K562 (cell line): Measurements from ENCODE around the gene MBNL2. TPM values are rescaled to one million over a fixed set of nuclear protein-coding genes. Genes with fewer than 3 reads are reported as not detected.
A peak's percentile ranks its signal among the peaks of the same experiment; 100 is the strongest.

ENCODE experiments used
- ATAC-seq: fragments of 200-7000 bp; cut with Tn5 transposase; 3 replicates; pipeline ENCODE4 v1.9.1; 2020; ENCODE audit warnings: moderate library complexity
- BruUV-seq: library from RNA; stranded (reverse); fragments of 400-500 nt; replicated peaks from 2 replicates; lab custom pipeline; 2021; lab: Mats Ljungman, UMichigan
- CTCF ChIA-PET: fragments of 300-600 bp; formaldehyde crosslinking; extraction: SDS; loops from one replicate; lab custom pipeline; 2021; ENCODE audit warnings: low intra/inter-chr PET ratio; lab: Yijun Ruan, JAX
- POLR2A ChIA-PET: fragments of 300-600, 350-650 bp; sonication (Branson Sonifier 250); formaldehyde crosslinking; extraction: SDS; loops from one replicate; lab custom pipeline; 2021; ENCODE audit warnings: antibody characterized with exemption, inconsistent platforms; lab: Yijun Ruan, JAX
- DNase-seq, 4 experiments: peaks; one replicate each; pipeline versions ENCODE4 v3.0.0 to v3.0.0-alpha.2; 2011 to 2018; ENCODE audit warnings: low spot score in 3 of 4, mixed read lengths in 3 of 4; ENCODE audit errors: extremely low read depth in 1 of 4
- FAIRE-seq: peaks from 2 replicates; lab custom pipeline; 2011; peaks lifted over from hg19 to GRCh38; lab: Jason Lieb, UNC
- H2AFZ ChIP-seq: 2 replicates; pipeline ENCODE4 v1.6.0; 2011; ENCODE audit warnings: low read depth, low read length, control low read depth, inconsistent platforms
- H3K27ac ChIP-seq: fragments of 200-600 bp; 3 replicates; pipeline ENCODE4 v1.8.0; 2011; ENCODE audit warnings: low read depth, mild to moderate bottlenecking, control low read depth, inconsistent platforms, low read length, moderate library complexity, mixed read lengths; ENCODE audit errors: extremely low read depth
- H3K27me3 ChIP-seq, 2 experiments: fragments of 300-600 bp in 1 of 2; 2 replicates in 1 of 2; 3 replicates in 1 of 2; pipeline versions ENCODE4 v1.6.0 to v1.8.0; 2011; ENCODE audit warnings: inconsistent platforms in 2 of 2, low read length in 2 of 2, mild to moderate bottlenecking in 1 of 2, mixed read lengths in 1 of 2, moderate library complexity in 1 of 2; ENCODE audit not compliant: control insufficient read depth in 2 of 2, insufficient read depth in 2 of 2
- H3K36me3 ChIP-seq: fragments of 300-600 bp; 3 replicates; pipeline ENCODE4 v1.8.0; 2011; ENCODE audit warnings: mild to moderate bottlenecking, low read length, inconsistent platforms; ENCODE audit not compliant: control insufficient read depth, insufficient read depth
- H3K4me1 ChIP-seq, 2 experiments: fragments of 200-600 bp in 1 of 2; replicated peaks in 1 of 2; 2 replicates in 1 of 2; 3 replicates in 1 of 2; pipeline versions ENCODE4 v1.5.1 to v1.8.0; 2011; ENCODE audit warnings: inconsistent platforms in 2 of 2, low read length in 2 of 2, mild to moderate bottlenecking in 1 of 2, mixed read lengths in 1 of 2, moderate library complexity in 1 of 2; ENCODE audit not compliant: control insufficient read depth in 2 of 2, insufficient read depth in 2 of 2
- H3K4me2 ChIP-seq: 2 replicates; pipeline ENCODE4 v1.6.1; 2011; ENCODE audit warnings: low read length, control low read depth, inconsistent platforms, mixed read lengths; ENCODE audit not compliant: insufficient read depth
- H3K4me3 ChIP-seq: fragments of 200-600 bp; sonication (generic), shearing (Covaris generic); 2 replicates; pipeline ENCODE4 v1.5.1; 2016; ENCODE audit warnings: control low read depth, inconsistent platforms
- H3K79me2 ChIP-seq: fragments of 200-600 bp; 3 replicates; pipeline ENCODE4 v1.8.0; 2011; ENCODE audit warnings: low read length, inconsistent platforms; ENCODE audit not compliant: control insufficient read depth, insufficient read depth
- H3K9ac ChIP-seq, 2 experiments: 2 replicates each; pipeline versions ENCODE4 v1.6.0 to v1.6.1; 2011; ENCODE audit warnings: low read depth in 2 of 2, low read length in 2 of 2, control low read depth in 1 of 2, inconsistent platforms in 1 of 2, mild to moderate bottlenecking in 1 of 2, mixed read lengths in 1 of 2; ENCODE audit not compliant: insufficient read depth in 1 of 2
- H3K9me1 ChIP-seq: one replicate; pipeline ENCODE4 v1.6.0; 2011; ENCODE audit warnings: inconsistent platforms, mild to moderate bottlenecking, low read length, moderate library complexity; ENCODE audit not compliant: control insufficient read depth, insufficient read depth
- H3K9me3 ChIP-seq: replicated peaks from 2 replicates; pipeline ENCODE4 v1.5.1; 2011; ENCODE audit warnings: low read depth, low read length, inconsistent platforms; ENCODE audit not compliant: control insufficient read depth, insufficient read depth
- H4K20me1 ChIP-seq: replicated peaks from 2 replicates; pipeline ENCODE4 v1.6.1; 2011; ENCODE audit warnings: low read length, inconsistent platforms, mixed read lengths; ENCODE audit not compliant: control insufficient read depth, insufficient read depth
- DACH1 ChIP-seq: fragments of 450-650 bp; IDR thresholded peaks from 2 replicates; pipeline ENCODE4 v1.6.1; 2018; ENCODE audit not compliant: partially characterized antibody
- ETS1 ChIP-seq: conservative IDR thresholded peaks from 2 replicates; pipeline ENCODE4 v1.6.1; 2011; ENCODE audit warnings: low read depth, mild to moderate bottlenecking, low read length; ENCODE audit not compliant: control insufficient read depth
- FOXP1 ChIP-seq: sonication (generic); formaldehyde crosslinking; IDR thresholded peaks from 2 replicates; pipeline ENCODE4 v1.8.0; 2022; ENCODE audit warnings: mild to moderate bottlenecking, missing genetic modification reagents
- MLX ChIP-seq, 2 experiments: fragments of 450-650 bp in 1 of 2; sonication (generic) in 1 of 2; formaldehyde crosslinking; conservative IDR thresholded peaks; 2 replicates each; pipeline versions ENCODE4 v1.4.0 to v1.8.1; 2020 to 2022; ENCODE audit warnings: mild to moderate bottlenecking in 1 of 2, missing genetic modification reagents in 1 of 2
- MTA1 ChIP-seq: fragments of 450-650 bp; IDR thresholded peaks from 2 replicates; pipeline ENCODE4 v1.6.1; 2017; ENCODE audit warnings: borderline replicate concordance
- THAP12 ChIP-seq: fragments of 250-450 bp; sonication (Bioruptor Pico); IDR thresholded peaks from 2 replicates; pipeline ENCODE4 v1.9.0; 2021; ENCODE audit warnings: mild to moderate bottlenecking, inconsistent platforms
- whole genome bisulfite sequencing: fragments of 100-300 bp; shearing (Covaris generic); methylation state at CpG from one replicate; pipeline ENCODE4 v1.1.6; 2016; ENCODE audit warnings: low coverage, mixed read lengths; ENCODE audit not compliant: insufficient coverage; ENCODE audit errors: missing lambda C conversion rate; 5-methylcytosine and 5-hydroxymethylcytosine counted together
- in situ Hi-C: fragments of 300-500 bp; cut with MboI; formaldehyde crosslinking; loops from 4 replicates; pipeline ENCODE4 v1.15.0; 2018; ENCODE audit warnings: inconsistent platforms, mixed read lengths
- intact Hi-C: fragments of 100-400 bp; cut with micrococcal nuclease; formaldehyde crosslinking; loops from 2 replicates; pipeline ENCODE4 v1.14.2; 2022
- polyA plus RNA-seq, 8 experiments: library from polyadenylated mRNA; depleted of rRNA in 4 of 8; stranded (reverse) in 5 of 8; unstranded in 3 of 8; fragments of >200 nt; fragmentation: Nextera tagmentation in 2 of 8; fragmentation: Illumina TruSeq in 1 of 8; extraction: Ambion mirVana in 2 of 8; extraction: Trizol in 1 of 8; gene quantifications; 2 replicates each; pipeline versions ENCODE4 v1.2.1 to v1.2.3, GENCODE V29; 2011 to 2014; ENCODE audit warnings: inconsistent platforms in 1 of 8, missing spikeins in 1 of 8
- total RNA-seq, 7 experiments: library from RNA; depleted of rRNA in 6 of 7; stranded (reverse); fragments of >200 nt in 6 of 7; fragmentation: Illumina TruSeq in 2 of 7; extraction: Trizol in 2 of 7; gene quantifications; 2 replicates each; pipeline versions ENCODE4 v1.2.1 to v1.2.3, GENCODE V29; 2011 to 2021; ENCODE audit warnings: low replicate concordance in 1 of 7

Gene MBNL2
- total and polyA plus RNA-seq, 9 of the 15 experiments (the other 6 are each of a cell fraction or from before 2014, with no cell fraction given), result 7.0 to 24.8 (median 13.8) TPM

- Histone ChIP-seq H3K4me2 (no peak overlapping the region), H3K4me3 (no peak overlapping the region), H3K9me1 (no peaks in the 10 kb centered on the region), H3K9me3 (no peaks in the 10 kb centered on the region), H4K20me1 (no peaks in the 10 kb centered on the region), H3K79me2 (no peaks in the 10 kb centered on the region), H3K27me3 (no peaks in the 10 kb centered on the region), H3K4me1 (no peaks in the 10 kb centered on the region), H3K27ac (no peak overlapping the region), H3K9ac (no peak overlapping the region), H2AFZ (no peak overlapping the region), H3K36me3 (peaks cover 15% of the 10 kb centered on the region; the same call in 1 of the 3 replicates)
- CTCF ChIA-PET, result interaction anchor here (0.6 kb wide), 1 partner anchor 235 kb away, joined by 3 read pairs; no protein-coding TSS in a partner anchor
- TF ChIP-seq THAP12 (CRISPR knock-in tag) (no peak), ETS1 (no peak), MTA1 (no peak), FOXP1 (CRISPR knock-in tag) (no peak), MLX (CRISPR knock-in tag; conservative IDR thresholded peaks at IDR 0.05) (no peak), DACH1 (peak; percentile 39)
- POLR2A ChIA-PET, result no interaction called here
- FAIRE-seq (no peak), ATAC-seq (no peak), DNase-seq (no peak)
- intact Hi-C loops (no loop called here), in situ Hi-C loops (no loop called here)
- WGBS, result 91% methylated on average over 2 of the region's 2 CpGs
- BruUV-seq, result no TSS peak
These were observed 124.0 kb downstream of the MBNL2 start for GRCh38 chr13:97346097-97346496.
